ENCODE measurements around the gene ELFN1. TPM values are rescaled to one million over a fixed set of nuclear protein-coding genes. Genes with fewer than 3 reads are reported as not detected.

Gene ELFN1
- total RNA-seq, 1 donor from 2014 or later: not detected

DNA sequence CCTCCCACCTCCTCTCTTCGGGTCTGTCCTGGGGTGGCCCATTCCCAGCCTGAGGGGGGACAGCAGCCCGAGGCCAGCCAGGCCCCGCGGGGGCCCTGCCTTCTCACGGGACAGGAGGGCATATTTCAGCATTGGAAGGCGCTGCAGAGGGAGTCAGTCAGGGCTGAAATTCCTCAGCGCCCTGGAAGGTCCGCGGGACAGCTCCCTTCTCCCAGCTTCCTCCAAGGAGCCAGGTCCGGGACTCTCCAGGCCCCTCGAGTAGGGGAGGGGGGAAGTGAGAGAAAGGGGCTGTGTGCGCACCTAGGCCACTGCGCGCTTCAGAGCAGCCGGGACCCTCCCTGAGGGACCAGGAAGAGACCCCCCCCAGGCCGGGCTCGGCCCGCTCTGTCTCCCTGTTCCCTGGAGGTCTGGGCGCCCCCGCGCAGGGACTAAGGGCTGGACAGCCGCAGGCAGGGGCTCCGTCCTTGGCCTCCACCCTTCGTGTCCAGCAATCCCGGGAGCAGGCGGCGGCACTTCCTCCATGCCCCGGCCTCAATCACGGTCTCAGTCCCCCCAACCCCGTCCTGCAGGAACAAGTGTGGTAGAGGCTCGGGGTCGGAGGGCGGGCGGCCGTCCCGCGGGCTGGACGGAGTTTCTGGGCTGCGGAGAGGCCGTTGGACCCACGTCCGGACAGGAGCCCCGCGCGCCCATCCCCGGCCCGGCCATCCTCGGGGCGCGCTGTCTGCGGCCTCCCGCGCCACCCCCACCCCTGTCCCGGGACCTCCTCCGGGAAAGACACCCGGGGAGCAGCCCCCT is 6.0 kb upstream of the ELFN1 start:
- POLR2A ChIA-PET: interaction anchor here (0.6 to 0.7 kb wide), 3 partner anchors 10 to 51 kb away, joined by 3 to 4 read pairs (median 3); no protein-coding TSS in a partner anchor
- ATAC-seq (ENCODE audit: low read depth) (no peak), DNase-seq (peak; percentile 15)
- Mint-ChIP-seq H3K27me3 (peaks cover 38% of the 10 kb centered on the region), H3K27ac (no peak overlapping the region), H3K9me3 (no peaks in the 10 kb centered on the region), H3K4me3 (no peak overlapping the region), H3K4me1 (peaks cover 10% of the 10 kb centered on the region), H3K36me3 (ENCODE audit: low read depth) (no peaks in the 10 kb centered on the region)
- CTCF ChIA-PET: interaction anchor here (1.2 to 1.7 kb wide), 3 partner anchors 433 to 545 kb away, joined by 3 to 8 read pairs (median 3); no protein-coding TSS in a partner anchor
- intact Hi-C loops (cut with micrococcal nuclease): loop anchor here (1.0 to 10.0 kb wide), 5 partner anchors 281 to 684 kb away; no protein-coding TSS in a partner anchor
- TF ChIP-seq, protein P1, sequence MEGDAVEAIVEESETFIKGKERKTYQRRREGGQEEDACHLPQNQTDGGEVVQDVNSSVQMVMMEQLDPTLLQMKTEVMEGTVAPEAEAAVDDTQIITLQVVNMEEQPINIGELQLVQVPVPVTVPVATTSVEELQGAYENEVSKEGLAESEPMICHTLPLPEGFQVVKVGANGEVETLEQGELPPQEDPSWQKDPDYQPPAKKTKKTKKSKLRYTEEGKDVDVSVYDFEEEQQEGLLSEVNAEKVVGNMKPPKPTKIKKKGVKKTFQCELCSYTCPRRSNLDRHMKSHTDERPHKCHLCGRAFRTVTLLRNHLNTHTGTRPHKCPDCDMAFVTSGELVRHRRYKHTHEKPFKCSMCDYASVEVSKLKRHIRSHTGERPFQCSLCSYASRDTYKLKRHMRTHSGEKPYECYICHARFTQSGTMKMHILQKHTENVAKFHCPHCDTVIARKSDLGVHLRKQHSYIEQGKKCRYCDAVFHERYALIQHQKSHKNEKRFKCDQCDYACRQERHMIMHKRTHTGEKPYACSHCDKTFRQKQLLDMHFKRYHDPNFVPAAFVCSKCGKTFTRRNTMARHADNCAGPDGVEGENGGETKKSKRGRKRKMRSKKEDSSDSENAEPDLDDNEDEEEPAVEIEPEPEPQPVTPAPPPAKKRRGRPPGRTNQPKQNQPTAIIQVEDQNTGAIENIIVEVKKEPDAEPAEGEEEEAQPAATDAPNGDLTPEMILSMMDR (IDR thresholded peaks at IDR 0.05): no peak

DNA sequence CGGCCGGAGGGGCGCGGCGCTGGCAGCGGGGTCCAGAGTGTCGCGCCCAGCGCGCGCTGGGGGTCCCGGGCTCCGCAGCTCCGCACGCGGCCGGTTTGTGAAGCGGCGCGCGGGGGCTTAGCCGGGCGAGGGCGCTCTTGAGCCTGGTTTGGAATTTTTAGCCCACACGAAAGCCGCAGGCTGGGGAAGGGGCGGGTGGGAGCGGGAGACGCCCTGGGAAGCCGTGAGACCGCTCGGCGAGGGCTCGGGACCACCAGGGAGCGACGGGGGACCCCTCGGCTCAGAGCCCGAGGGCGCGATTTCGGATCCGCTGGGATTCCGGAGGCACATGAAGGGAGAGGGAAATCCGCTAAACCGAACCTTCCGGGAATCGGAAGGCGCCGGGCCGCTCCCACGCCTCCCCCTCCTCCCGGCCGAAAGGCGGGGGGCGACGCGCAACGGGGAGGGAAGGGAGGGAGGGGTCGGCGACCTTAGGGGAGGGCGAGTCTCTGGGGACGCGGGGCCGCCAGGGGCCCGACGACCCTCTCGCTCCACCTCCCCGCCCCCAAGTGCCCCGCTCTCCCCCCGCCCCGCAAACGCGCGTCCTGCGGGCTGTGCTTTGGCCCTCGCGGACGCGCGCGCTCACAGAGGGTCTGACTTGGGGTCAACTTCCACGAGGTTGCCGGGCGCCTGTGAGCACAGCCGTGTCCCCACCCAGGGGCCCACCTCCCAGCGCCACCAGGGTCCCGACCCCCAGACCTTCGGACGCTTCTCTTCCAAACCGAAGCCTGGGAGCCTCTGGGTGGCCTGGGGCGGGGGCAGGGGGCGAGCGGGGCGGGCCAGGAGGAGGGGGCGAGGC is 5.1 kb upstream of the ELFN1 start:
- Mint-ChIP-seq H3K4me3 (peak overlapping the region; percentile 38), H3K4me1 (peaks cover 12% of the 10 kb centered on the region), H3K27ac (no peak overlapping the region), H3K36me3 (ENCODE audit: low read depth) (no peaks in the 10 kb centered on the region), H3K27me3 (peaks cover 37% of the 10 kb centered on the region), H3K9me3 (no peaks in the 10 kb centered on the region)
- ATAC-seq (ENCODE audit: low read depth) (no peak), DNase-seq (peak; percentile 47)
- ChIA-PET CTCF (interaction anchor here (1.2 to 1.7 kb wide), 3 partner anchors 432 to 545 kb away, joined by 3 to 8 read pairs (median 3); no protein-coding TSS in a partner anchor), POLR2A (interaction anchor here (0.6 to 0.7 kb wide), 3 partner anchors 9 to 52 kb away, joined by 3 to 4 read pairs (median 3); no protein-coding TSS in a partner anchor)
- TF ChIP-seq, protein P1 (IDR thresholded peaks at IDR 0.05): no peak
- intact Hi-C loops (cut with micrococcal nuclease): loop anchor here (1.0 to 10.0 kb wide), 5 partner anchors 280 to 683 kb away; no protein-coding TSS in a partner anchor

DNA sequence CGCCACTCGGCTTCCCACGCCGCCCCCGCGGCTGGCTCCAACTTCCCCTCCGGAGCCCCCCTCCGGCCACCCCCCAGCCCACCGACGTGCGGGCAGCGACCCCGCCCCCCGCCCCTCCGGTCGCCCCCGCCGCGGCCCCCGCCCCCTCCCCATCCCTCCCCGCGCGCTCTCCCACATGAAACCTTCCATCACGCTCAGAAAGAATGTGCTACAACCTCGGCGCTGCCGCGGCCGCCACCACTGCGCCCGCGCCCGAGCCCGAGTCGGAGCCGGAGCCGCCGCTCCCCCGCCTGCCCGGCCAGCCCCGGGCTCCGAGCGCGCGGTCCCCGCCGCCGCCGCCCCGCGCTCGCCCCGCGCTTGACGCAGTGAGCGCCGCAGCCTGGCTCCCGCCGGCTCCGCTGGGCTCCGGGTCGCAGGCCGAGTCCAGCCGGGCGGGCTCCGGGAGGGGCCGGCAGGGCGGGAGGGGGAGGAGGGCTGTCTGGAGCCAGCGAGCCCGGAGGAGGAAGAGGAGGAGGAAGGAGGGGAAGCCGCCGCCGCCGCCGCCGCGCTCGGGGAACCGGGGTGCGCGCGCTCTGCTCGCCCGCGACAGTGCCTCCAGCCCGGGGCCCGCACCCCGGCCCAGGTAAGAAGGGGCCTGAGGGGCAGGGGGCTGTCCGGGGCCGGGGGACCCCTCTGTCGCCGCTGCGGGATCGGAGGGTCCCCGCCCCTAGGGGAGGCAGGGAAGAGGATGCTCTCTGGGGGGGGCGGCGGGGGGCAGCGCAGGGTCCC is 4.3 kb upstream of the ELFN1 start:
- TF ChIP-seq, protein P1 (IDR thresholded peaks at IDR 0.05): no peak
- peaks cover 12% of the 10 kb centered on the region for H3K4me1 Mint-ChIP-seq
- H3K9me3 Mint-ChIP-seq: no peaks in the 10 kb centered on the region
- H3K27me3 Mint-ChIP-seq: peaks cover 36% of the 10 kb centered on the region
- ATAC-seq (ENCODE audit: low read depth) (peak; percentile 30), DNase-seq (peak; percentile 30)
- ChIA-PET CTCF (no interaction called here), POLR2A (no interaction called here)
- no peaks in the 10 kb centered on the region for H3K36me3 Mint-ChIP-seq (ENCODE audit: low read depth)
- H3K27ac Mint-ChIP-seq: no peak overlapping the region
- intact Hi-C loops (cut with micrococcal nuclease): loop anchor here (2.0 to 10.0 kb wide), 2 partner anchors 279 to 353 kb away; no protein-coding TSS in a partner anchor
- no peak overlapping the region for H3K4me3 Mint-ChIP-seq

DNA sequence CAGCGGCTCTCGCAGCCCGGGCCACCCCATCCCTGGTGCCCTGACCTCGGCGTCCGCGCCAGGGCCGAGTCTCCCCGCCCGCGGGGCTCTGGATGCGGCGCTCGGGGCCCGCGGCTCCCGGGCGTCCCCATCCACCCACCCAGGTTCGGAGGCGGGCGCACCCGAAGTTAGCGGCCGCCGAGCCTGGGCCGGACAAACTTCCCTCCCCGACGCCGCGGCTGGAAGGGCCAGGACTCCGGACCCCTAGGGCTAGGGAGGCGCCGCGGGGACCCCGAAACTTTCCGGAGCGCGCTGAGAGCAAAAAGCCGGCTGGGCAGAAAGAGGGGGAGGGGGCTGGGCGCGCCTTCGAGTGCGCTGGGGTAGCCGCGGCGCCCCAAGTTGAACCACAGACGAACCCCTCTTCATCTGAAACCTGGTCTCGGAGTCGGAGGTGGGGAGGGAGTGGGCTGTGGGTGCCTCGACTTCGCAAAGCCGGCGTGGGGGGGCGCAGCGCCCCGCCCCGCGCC is 3.7 kb upstream of the ELFN1 start:
- intact Hi-C loops (cut with micrococcal nuclease): loop anchor here (10.0 kb wide), 1 partner anchor 278 kb away; no protein-coding TSS in a partner anchor
- peaks cover 42% of the 10 kb centered on the region for H3K27me3 Mint-ChIP-seq
- no peak overlapping the region for H3K4me3 Mint-ChIP-seq
- no peak for ATAC-seq (ENCODE audit: low read depth)
- POLR2A ChIA-PET: interaction anchor here (0.7 kb wide), 1 partner anchor 24 kb away, joined by 4 read pairs; no protein-coding TSS in a partner anchor
- peaks cover 14% of the 10 kb centered on the region for H3K4me1 Mint-ChIP-seq
- H3K27ac Mint-ChIP-seq: no peak overlapping the region
- TF ChIP-seq, protein P1 (IDR thresholded peaks at IDR 0.05): no peak
- CTCF ChIA-PET: no interaction called here
- peak; percentile 19 for DNase-seq
- H3K9me3 Mint-ChIP-seq: no peaks in the 10 kb centered on the region
- no peaks in the 10 kb centered on the region for H3K36me3 Mint-ChIP-seq (ENCODE audit: low read depth)

All from activated B cell treated with CpG ODN at 0.5 μM for 24 hours (primary cell).